HEK293 (cell line): Measurements from ENCODE around the gene SMKR1.

ENCODE experiments used
- CTCF ChIA-PET: fragments of 350-600 bp; formaldehyde crosslinking; extraction: SDS; loops from one replicate; lab custom pipeline; 2021; ENCODE audit warnings: antibody characterized with exemption; lab: Yijun Ruan, JAX
- POLR2A ChIA-PET: fragments of 300-600 bp; formaldehyde crosslinking; extraction: SDS; loops from one replicate; lab custom pipeline; 2020; ENCODE audit warnings: antibody characterized with exemption, inconsistent platforms; lab: Yijun Ruan, JAX
- H3K27ac ChIP-seq: fragments of 200-500 bp; sonication (Bioruptor generic); 2 replicates; pipeline ENCODE4 v1.5.1; 2014; ENCODE audit warnings: low read depth, low read length, control low read depth, inconsistent platforms; ENCODE audit errors: extremely low read depth
- H3K36me3 ChIP-seq, 2 experiments: fragments of 200-500 bp in 1 of 2; sonication (Bioruptor generic) in 1 of 2; 1 replicate in 1 of 2; 2 replicates in 1 of 2; pipeline ENCODE4 v1.5.1; 2014 to 2017; ENCODE audit warnings: inconsistent platforms in 2 of 2, low read length in 2 of 2; ENCODE audit not compliant: control insufficient read depth in 2 of 2, insufficient read depth in 1 of 2
- H3K4me1 ChIP-seq: fragments of 200-500 bp; sonication (Bioruptor generic); 2 replicates; pipeline ENCODE4 v1.5.1; 2014; ENCODE audit warnings: mild to moderate bottlenecking, low read length, inconsistent platforms; ENCODE audit not compliant: control insufficient read depth, insufficient read depth
- H3K4me3 ChIP-seq: 2 replicates; pipeline ENCODE4 v1.5.1; 2011; ENCODE audit warnings: low read depth, mild to moderate bottlenecking, control low read depth, low read length, moderate library complexity
- H3K9me3 ChIP-seq: fragments of 200-500 bp; sonication (Bioruptor generic); 2 replicates; pipeline ENCODE4 v1.5.1; 2014; ENCODE audit warnings: low read depth, low read length, inconsistent platforms; ENCODE audit not compliant: control insufficient read depth, insufficient read depth
- HOXC10 ChIP-seq: sonication (generic); formaldehyde crosslinking; IDR thresholded peaks from 2 replicates; pipeline ENCODE4 v1.8.1; 2023; ENCODE audit warnings: mild to moderate bottlenecking, missing genetic modification reagents
- SCRT1 ChIP-seq: fragments of 450-650 bp; formaldehyde crosslinking; IDR thresholded peaks from 2 replicates; pipeline ENCODE4 v1.5.1; 2016; ENCODE audit warnings: missing biosample characterization, missing genetic modification characterization, borderline replicate concordance
- ZNF112 ChIP-seq: fragments of 450-650 bp; formaldehyde crosslinking; IDR thresholded peaks from 2 replicates; pipeline ENCODE4 v1.5.0; 2017; ENCODE audit warnings: missing biosample characterization, missing genetic modification characterization
- ZNF175 ChIP-seq: fragments of 450-650 bp; formaldehyde crosslinking; IDR thresholded peaks from 2 replicates; pipeline ENCODE4 v1.5.1; 2016; ENCODE audit warnings: missing biosample characterization, missing genetic modification characterization
- ZNF239 ChIP-seq: fragments of 450-650 bp; formaldehyde crosslinking; IDR thresholded peaks from 2 replicates; pipeline ENCODE4 v1.5.1; 2016; ENCODE audit warnings: missing biosample characterization, missing genetic modification characterization
- ZNF311 ChIP-seq: fragments of 450-650 bp; formaldehyde crosslinking; IDR thresholded peaks from 2 replicates; pipeline ENCODE4 v1.5.1; 2017; ENCODE audit warnings: missing biosample characterization, missing genetic modification characterization, borderline replicate concordance
- ZNF426 ChIP-seq: fragments of 450-650 bp; formaldehyde crosslinking; IDR thresholded peaks from 2 replicates; pipeline ENCODE4 v1.5.1; 2017; ENCODE audit warnings: missing biosample characterization, missing genetic modification characterization, mild to moderate bottlenecking, inconsistent platforms, moderate library complexity
- ZNF596 ChIP-seq: fragments of 450-650 bp; IDR thresholded peaks from 2 replicates; pipeline ENCODE4 v1.5.0; 2018; ENCODE audit warnings: missing biosample characterization, mild to moderate bottlenecking, missing genetic modification characterization, moderate library complexity
- ZNF660 ChIP-seq: fragments of 450-650 bp; IDR thresholded peaks from 2 replicates; pipeline ENCODE4 v1.5.1; 2018; ENCODE audit warnings: missing biosample characterization, mild to moderate bottlenecking, missing genetic modification characterization
- TF ChIP-seq, protein P1 (sequence below): fragments of 450-650 bp; formaldehyde crosslinking; IDR thresholded peaks from 2 replicates; pipeline ENCODE4 v1.5.1; 2016; ENCODE audit warnings: missing biosample characterization, missing genetic modification characterization, borderline replicate concordance
- TF ChIP-seq, protein P2 (sequence below): fragments of 450-650 bp; formaldehyde crosslinking; IDR thresholded peaks from 2 replicates; pipeline ENCODE4 v1.5.1; 2016; ENCODE audit warnings: missing biosample characterization, missing genetic modification characterization
- TF ChIP-seq, protein P3 (sequence below): fragments of 450-650 bp; formaldehyde crosslinking; IDR thresholded peaks from 2 replicates; pipeline ENCODE4 v1.5.1; 2016; ENCODE audit warnings: missing biosample characterization, missing genetic modification characterization
- TF ChIP-seq, protein P4 (sequence below): fragments of 450-650 bp; formaldehyde crosslinking; IDR thresholded peaks from 2 replicates; pipeline ENCODE4 v1.5.1; 2016; ENCODE audit warnings: missing biosample characterization, missing genetic modification characterization
- TF ChIP-seq, protein P5 (sequence below): fragments of 450-650 bp; formaldehyde crosslinking; IDR thresholded peaks from 2 replicates; pipeline ENCODE4 v1.5.0; 2017; ENCODE audit warnings: missing biosample characterization, missing genetic modification characterization, borderline replicate concordance

The SMKR1 gene

DNA sequence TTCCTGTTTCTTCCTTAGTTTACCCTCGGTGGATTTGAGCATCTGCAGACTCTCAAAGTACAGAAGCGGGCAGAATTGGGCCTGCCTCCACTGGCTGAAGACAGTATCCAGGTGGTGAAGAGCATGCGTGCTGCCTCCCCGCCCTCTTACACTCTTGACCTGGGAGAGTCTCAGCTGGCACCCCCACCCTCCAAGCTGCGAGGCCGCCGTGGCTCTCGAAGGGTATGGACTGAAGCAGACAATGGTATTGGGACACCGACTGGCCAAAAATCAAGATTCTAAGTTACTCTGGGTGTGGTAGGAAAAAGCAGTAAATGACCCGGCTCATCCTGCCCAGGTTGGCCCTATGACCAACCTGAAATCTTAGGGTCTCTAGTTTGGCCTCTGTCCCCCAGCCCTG, 45.9 kb upstream of the SMKR1 start:
- Histone ChIP-seq H3K9me3 (no peaks in the 10 kb centered on the region), H3K27ac (no peak overlapping the region), H3K4me3 (no peak overlapping the region), H3K36me3 (peaks cover 11 to 83% of the 10 kb centered on the region in 2 experiments), H3K4me1 (no peaks in the 10 kb centered on the region)
- POLR2A ChIA-PET: no interaction called here
- TF ChIP-seq, protein P1, sequence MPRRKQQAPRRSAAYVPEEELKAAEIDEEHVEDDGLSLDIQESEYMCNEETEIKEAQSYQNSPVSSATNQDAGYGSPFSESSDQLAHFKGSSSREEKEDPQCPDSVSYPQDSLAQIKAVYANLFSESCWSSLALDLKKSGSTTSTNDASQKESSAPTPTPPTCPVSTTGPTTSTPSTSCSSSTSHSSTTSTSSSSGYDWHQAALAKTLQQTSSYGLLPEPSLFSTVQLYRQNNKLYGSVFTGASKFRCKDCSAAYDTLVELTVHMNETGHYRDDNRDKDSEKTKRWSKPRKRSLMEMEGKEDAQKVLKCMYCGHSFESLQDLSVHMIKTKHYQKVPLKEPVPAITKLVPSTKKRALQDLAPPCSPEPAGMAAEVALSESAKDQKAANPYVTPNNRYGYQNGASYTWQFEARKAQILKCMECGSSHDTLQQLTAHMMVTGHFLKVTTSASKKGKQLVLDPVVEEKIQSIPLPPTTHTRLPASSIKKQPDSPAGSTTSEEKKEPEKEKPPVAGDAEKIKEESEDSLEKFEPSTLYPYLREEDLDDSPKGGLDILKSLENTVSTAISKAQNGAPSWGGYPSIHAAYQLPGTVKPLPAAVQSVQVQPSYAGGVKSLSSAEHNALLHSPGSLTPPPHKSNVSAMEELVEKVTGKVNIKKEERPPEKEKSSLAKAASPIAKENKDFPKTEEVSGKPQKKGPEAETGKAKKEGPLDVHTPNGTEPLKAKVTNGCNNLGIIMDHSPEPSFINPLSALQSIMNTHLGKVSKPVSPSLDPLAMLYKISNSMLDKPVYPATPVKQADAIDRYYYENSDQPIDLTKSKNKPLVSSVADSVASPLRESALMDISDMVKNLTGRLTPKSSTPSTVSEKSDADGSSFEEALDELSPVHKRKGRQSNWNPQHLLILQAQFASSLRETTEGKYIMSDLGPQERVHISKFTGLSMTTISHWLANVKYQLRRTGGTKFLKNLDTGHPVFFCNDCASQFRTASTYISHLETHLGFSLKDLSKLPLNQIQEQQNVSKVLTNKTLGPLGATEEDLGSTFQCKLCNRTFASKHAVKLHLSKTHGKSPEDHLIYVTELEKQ (tag by site-specific recombination): no peak
- no peak for TF ChIP-seq ZNF311 (tag by site-specific recombination)
- TF ChIP-seq, protein P2, sequence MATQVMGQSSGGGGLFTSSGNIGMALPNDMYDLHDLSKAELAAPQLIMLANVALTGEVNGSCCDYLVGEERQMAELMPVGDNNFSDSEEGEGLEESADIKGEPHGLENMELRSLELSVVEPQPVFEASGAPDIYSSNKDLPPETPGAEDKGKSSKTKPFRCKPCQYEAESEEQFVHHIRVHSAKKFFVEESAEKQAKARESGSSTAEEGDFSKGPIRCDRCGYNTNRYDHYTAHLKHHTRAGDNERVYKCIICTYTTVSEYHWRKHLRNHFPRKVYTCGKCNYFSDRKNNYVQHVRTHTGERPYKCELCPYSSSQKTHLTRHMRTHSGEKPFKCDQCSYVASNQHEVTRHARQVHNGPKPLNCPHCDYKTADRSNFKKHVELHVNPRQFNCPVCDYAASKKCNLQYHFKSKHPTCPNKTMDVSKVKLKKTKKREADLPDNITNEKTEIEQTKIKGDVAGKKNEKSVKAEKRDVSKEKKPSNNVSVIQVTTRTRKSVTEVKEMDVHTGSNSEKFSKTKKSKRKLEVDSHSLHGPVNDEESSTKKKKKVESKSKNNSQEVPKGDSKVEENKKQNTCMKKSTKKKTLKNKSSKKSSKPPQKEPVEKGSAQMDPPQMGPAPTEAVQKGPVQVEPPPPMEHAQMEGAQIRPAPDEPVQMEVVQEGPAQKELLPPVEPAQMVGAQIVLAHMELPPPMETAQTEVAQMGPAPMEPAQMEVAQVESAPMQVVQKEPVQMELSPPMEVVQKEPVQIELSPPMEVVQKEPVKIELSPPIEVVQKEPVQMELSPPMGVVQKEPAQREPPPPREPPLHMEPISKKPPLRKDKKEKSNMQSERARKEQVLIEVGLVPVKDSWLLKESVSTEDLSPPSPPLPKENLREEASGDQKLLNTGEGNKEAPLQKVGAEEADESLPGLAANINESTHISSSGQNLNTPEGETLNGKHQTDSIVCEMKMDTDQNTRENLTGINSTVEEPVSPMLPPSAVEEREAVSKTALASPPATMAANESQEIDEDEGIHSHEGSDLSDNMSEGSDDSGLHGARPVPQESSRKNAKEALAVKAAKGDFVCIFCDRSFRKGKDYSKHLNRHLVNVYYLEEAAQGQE (tag by site-specific recombination): no peak
- no peak for TF ChIP-seq ZNF426 (tag by site-specific recombination)
- CTCF ChIA-PET: no interaction called here

DNA sequence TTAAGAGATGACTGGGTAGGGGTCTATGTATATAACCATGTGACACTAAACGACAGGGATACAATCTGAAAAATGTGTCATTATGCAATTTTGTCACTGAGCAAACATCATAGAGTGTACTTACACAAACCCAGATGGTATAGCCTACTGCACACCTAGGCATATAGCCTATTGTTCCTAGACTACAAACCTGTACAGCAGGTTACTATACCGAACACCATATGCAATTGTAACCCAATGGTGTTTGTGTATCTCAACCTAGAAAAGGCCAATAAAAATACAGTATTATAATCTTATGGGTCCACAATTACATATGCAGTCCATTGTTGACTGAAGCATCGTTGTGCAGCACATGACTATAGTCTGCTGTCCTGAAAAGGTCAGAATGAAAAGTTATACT, 45.2 kb upstream of the SMKR1 start:
- Histone ChIP-seq H3K9me3 (no peaks in the 10 kb centered on the region), H3K4me1 (no peaks in the 10 kb centered on the region), H3K36me3 (peaks cover 11 to 83% of the 10 kb centered on the region in 2 experiments), H3K27ac (no peak overlapping the region), H3K4me3 (no peak overlapping the region)
- POLR2A ChIA-PET: no interaction called here
- CTCF ChIA-PET: no interaction called here
- TF ChIP-seq ZNF175 (no peak), ZNF239 (tag by site-specific recombination) (no peak), HOXC10 (CRISPR knock-in tag) (no peak), SCRT1 (tag by site-specific recombination) (no peak), ZNF660 (no peak), ZNF112 (tag by site-specific recombination) (no peak), ZNF596 (tag by site-specific recombination) (no peak)
- TF ChIP-seq, protein P2 (tag by site-specific recombination): no peak
- TF ChIP-seq, protein P3, sequence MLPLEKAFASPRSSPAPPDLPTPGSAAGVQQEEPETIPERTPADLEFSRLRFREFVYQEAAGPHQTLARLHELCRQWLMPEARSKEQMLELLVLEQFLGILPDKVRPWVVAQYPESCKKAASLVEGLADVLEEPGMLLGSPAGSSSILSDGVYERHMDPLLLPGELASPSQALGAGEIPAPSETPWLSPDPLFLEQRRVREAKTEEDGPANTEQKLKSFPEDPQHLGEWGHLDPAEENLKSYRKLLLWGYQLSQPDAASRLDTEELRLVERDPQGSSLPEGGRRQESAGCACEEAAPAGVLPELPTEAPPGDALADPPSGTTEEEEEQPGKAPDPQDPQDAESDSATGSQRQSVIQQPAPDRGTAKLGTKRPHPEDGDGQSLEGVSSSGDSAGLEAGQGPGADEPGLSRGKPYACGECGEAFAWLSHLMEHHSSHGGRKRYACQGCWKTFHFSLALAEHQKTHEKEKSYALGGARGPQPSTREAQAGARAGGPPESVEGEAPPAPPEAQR (tag by site-specific recombination): no peak
- TF ChIP-seq, protein P4, sequence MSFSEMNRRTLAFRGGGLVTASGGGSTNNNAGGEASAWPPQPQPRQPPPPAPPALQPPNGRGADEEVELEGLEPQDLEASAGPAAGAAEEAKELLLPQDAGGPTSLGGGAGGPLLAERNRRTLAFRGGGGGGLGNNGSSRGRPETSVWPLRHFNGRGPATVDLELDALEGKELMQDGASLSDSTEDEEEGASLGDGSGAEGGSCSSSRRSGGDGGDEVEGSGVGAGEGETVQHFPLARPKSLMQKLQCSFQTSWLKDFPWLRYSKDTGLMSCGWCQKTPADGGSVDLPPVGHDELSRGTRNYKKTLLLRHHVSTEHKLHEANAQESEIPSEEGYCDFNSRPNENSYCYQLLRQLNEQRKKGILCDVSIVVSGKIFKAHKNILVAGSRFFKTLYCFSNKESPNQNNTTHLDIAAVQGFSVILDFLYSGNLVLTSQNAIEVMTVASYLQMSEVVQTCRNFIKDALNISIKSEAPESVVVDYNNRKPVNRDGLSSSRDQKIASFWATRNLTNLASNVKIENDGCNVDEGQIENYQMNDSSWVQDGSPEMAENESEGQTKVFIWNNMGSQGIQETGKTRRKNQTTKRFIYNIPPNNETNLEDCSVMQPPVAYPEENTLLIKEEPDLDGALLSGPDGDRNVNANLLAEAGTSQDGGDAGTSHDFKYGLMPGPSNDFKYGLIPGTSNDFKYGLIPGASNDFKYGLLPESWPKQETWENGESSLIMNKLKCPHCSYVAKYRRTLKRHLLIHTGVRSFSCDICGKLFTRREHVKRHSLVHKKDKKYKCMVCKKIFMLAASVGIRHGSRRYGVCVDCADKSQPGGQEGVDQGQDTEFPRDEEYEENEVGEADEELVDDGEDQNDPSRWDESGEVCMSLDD (tag by site-specific recombination): no peak
- TF ChIP-seq, protein P5, sequence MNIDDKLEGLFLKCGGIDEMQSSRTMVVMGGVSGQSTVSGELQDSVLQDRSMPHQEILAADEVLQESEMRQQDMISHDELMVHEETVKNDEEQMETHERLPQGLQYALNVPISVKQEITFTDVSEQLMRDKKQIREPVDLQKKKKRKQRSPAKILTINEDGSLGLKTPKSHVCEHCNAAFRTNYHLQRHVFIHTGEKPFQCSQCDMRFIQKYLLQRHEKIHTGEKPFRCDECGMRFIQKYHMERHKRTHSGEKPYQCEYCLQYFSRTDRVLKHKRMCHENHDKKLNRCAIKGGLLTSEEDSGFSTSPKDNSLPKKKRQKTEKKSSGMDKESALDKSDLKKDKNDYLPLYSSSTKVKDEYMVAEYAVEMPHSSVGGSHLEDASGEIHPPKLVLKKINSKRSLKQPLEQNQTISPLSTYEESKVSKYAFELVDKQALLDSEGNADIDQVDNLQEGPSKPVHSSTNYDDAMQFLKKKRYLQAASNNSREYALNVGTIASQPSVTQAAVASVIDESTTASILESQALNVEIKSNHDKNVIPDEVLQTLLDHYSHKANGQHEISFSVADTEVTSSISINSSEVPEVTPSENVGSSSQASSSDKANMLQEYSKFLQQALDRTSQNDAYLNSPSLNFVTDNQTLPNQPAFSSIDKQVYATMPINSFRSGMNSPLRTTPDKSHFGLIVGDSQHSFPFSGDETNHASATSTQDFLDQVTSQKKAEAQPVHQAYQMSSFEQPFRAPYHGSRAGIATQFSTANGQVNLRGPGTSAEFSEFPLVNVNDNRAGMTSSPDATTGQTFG (tag by site-specific recombination): no peak
